ENCODE measurements around the gene PRDX2. TPM values are rescaled to one million over a fixed set of nuclear protein-coding genes. Genes with fewer than 3 reads are reported as not detected.

PRDX2 gene

DNA sequence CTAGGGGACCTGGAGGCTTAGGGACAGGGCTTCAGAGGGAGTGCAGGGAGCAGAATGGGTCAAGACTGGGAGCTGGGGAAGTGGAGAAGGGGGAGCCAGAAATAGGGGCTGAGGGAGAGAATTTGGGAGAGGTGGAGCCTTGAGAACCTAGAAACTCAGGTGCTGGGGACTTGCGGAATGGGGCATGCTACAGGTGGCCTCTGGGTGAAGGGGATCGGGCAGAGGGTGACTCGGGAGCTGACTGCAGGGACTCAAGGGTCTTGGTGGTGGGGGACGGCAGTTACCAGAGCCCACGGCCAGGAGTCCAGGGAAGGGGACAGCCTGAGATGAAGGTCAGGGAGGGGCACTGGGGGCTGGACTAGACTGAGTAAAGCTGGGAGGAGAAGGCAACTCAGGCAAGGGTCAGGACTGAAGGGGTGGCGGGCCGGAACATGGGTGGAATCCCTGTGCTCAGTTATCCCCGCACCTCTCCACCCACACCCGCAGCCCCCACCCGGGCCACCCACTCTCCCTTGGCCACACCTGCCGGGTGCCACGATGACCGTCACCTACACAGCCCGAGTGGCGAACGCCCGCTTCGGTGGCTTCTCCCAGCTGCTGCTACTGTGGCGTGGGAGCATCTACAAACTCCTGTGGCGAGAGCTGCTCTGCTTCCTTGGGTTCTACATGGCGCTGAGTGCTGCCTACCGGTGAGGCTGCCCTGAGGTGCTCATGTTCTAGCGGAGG lies 49.4 kb downstream of the PRDX2 start:
- H3K9me3 ChIP-seq (replicated peaks; ENCODE audit: low read length) = no peaks in the 10 kb centered on the region
- no peak overlapping the region for H3K9ac ChIP-seq (ENCODE audit: low read depth, low read length)
- peaks cover 7% of the 10 kb centered on the region for H3K36me3 ChIP-seq (ENCODE audit: insufficient read depth, low read length)
- peaks cover 25% of the 10 kb centered on the region for H3K4me1 ChIP-seq (ENCODE audit: control insufficient read depth, insufficient read depth, low read length)
- no peak overlapping the region for H3K4me2 ChIP-seq (ENCODE audit: low read length)
- H3K27me3 ChIP-seq (ENCODE audit: control insufficient read depth, insufficient read depth, low read length) = no peaks in the 10 kb centered on the region
- H3K4me3 ChIP-seq (ENCODE audit: low read length) = no peak overlapping the region

DNA sequence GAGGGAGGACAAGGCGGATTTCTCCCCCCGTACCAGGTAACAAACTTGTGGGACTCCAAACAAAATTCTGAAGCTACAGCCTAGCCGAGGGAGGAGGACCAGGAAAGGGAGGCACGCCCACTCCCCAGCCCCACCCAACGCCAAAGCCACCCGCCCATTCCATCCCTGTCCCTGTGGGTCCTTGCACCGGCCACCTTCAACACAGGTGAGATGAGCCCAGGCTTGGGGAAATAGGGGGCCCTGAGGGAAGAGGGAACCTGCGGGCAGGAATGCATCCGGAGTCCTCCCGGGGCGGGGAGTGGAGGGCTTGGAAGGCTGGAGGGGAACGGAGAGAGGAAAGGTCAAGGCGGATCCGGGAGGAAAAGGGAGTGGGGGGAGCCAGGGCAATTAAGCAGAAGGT lies 50.0 kb downstream of the PRDX2 start, which contains the start of gene BEST2:
TSS of gene BEST2 (plus strand) at position 157 of the 400 bp plus-strand sequence. CDS start 802 bp downstream, outside the sequence.
- Histone ChIP-seq H3K9ac (ENCODE audit: low read depth, low read length) (peak within 1 kb of the TSS; percentile 57), H3K4me3 (ENCODE audit: low read length) (peak within 1 kb of the TSS; percentile 57), H3K27me3 (ENCODE audit: control insufficient read depth, insufficient read depth, low read length) (no peaks in the 10 kb centered on the region), H3K4me2 (ENCODE audit: low read length) (peak within 1 kb of the TSS; percentile 83), H3K9me3 (replicated peaks; ENCODE audit: low read length) (no peaks in the 10 kb centered on the region), H3K36me3 (ENCODE audit: insufficient read depth, low read length) (peaks cover 11% of the 10 kb centered on the region), H3K4me1 (ENCODE audit: control insufficient read depth, insufficient read depth, low read length) (peaks cover 25% of the 10 kb centered on the region)

DNA sequence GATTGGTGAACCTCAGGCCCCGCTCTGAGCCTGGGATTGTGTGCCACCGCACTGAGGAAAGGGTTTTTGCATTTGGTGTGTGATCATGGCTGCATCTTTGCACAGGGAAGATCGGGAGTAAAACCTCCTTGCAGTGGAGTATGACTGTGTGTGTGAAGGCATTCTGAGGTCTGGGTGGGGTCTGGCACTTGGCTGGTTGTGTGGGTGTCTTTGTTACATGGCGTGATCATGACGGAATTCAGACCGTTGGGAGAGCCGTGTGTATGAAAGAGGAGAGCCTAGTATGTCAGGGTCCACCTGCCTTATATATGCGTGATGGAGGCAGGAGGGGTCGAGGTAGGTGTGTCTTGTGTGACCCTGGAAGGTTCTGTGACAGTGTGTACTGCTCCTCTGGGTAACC lies 50.7 kb downstream of the PRDX2 start:
- Histone ChIP-seq H3K4me2 (ENCODE audit: low read length) (peak overlapping the region; percentile 83), H3K4me1 (ENCODE audit: control insufficient read depth, insufficient read depth, low read length) (peaks cover 25% of the 10 kb centered on the region), H3K4me3 (ENCODE audit: low read length) (peak overlapping the region; percentile 57), H3K9me3 (replicated peaks; ENCODE audit: low read length) (no peaks in the 10 kb centered on the region), H3K27me3 (ENCODE audit: control insufficient read depth, insufficient read depth, low read length) (no peaks in the 10 kb centered on the region), H3K36me3 (ENCODE audit: insufficient read depth, low read length) (peaks cover 16% of the 10 kb centered on the region), H3K9ac (ENCODE audit: low read depth, low read length) (peak overlapping the region; percentile 57)

DNA sequence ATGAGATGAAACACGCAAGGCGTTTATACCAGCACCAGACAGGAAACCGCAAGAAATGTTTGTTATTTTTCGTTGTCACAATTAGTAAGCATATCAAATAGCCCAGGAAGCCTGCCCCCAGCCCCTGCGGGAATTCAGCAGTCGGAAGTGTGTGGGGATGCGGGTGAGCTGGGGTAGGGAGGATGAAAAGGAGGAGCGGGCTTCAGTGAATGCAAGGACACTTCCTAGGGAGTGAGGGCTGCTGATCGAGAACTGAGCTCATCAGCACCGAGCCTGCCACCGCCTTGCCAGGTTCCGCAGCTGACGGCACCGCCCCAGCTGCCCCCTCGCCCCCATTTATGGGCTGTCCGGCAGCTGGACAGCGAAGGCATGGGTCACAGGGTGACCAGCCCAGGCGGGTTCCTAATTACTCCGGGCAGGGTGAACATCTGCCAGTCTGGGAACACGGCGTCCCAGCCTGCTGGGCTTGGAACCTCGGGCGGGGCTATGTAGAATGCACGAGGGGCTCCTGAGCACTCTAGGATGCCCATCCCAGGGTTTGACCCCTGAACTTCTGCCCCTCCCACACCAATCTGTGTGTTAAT lies 51.6 kb downstream of the PRDX2 start:
- Histone ChIP-seq H3K4me3 (ENCODE audit: low read length) (peak overlapping the region; percentile 57), H3K4me1 (ENCODE audit: control insufficient read depth, insufficient read depth, low read length) (peaks cover 25% of the 10 kb centered on the region), H3K27me3 (ENCODE audit: control insufficient read depth, insufficient read depth, low read length) (no peaks in the 10 kb centered on the region), H3K36me3 (ENCODE audit: insufficient read depth, low read length) (peaks cover 24% of the 10 kb centered on the region), H3K9me3 (replicated peaks; ENCODE audit: low read length) (no peaks in the 10 kb centered on the region), H3K4me2 (ENCODE audit: low read length) (peak overlapping the region; percentile 83), H3K9ac (ENCODE audit: low read depth, low read length) (peak overlapping the region; percentile 57)

DNA sequence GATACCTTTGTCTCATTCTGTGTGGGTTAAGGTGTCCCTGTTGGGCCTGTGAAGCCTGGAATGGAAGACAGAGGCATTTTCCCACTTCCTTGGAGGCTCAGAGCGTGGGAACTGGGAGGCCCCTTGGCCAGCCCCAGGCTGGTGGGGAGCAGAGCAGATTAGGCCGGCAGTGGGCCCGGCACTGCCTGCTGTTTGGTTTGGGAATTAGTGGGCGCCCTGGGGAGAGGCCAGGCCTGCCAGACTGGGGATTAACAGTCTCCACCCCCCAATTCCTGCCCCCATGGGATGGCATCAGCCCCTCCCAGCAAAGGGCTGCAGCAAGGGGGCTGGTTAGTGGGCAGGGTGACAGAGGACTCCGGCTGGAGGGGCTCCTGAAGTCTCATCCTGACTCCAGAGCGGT lies 53.1 kb downstream of the PRDX2 start:
- no peaks in the 10 kb centered on the region for H3K9me3 ChIP-seq (replicated peaks; ENCODE audit: low read length)
- H3K9ac ChIP-seq (ENCODE audit: low read depth, low read length) = no peak overlapping the region
- H3K4me1 ChIP-seq (ENCODE audit: control insufficient read depth, insufficient read depth, low read length) = peaks cover 25% of the 10 kb centered on the region
- no peaks in the 10 kb centered on the region for H3K27me3 ChIP-seq (ENCODE audit: control insufficient read depth, insufficient read depth, low read length)
- no peak overlapping the region for H3K4me2 ChIP-seq (ENCODE audit: low read length)
- no peak overlapping the region for H3K4me3 ChIP-seq (ENCODE audit: low read length)
- H3K36me3 ChIP-seq (ENCODE audit: insufficient read depth, low read length) = peaks cover 28% of the 10 kb centered on the region

Small RNA genes within 50 kb of the gene (small RNA-seq; reads per million reads assigned to genes)
- not detected for gene MIR5684

All from skeletal muscle satellite cell (primary cell).